Mesodermal cell (in vitro differentiated cells): ENCODE results near the gene PCDH1.

Experiments used
- H3K27ac ChIP-seq: 2 replicates; pipeline ENCODE4 v1.7.0; 2013; ENCODE audit warnings: mild to moderate bottlenecking, low read depth, low read length, moderate library complexity; ENCODE audit not compliant: severe bottlenecking
- H3K36me3 ChIP-seq: 2 replicates; pipeline ENCODE4 v1.7.1; 2013; ENCODE audit warnings: mild to moderate bottlenecking, low read length, moderate library complexity; ENCODE audit not compliant: control insufficient read depth, insufficient read depth
- H3K4me1 ChIP-seq: one replicate; pipeline ENCODE4 v1.7.1; 2013; ENCODE audit warnings: mild to moderate bottlenecking, low read length; ENCODE audit not compliant: insufficient read depth, control insufficient read depth, poor library complexity, severe bottlenecking
- H3K4me3 ChIP-seq: 2 replicates; pipeline ENCODE4 v1.7.0; 2013; ENCODE audit warnings: low read length, control low read depth, mild to moderate bottlenecking; ENCODE audit not compliant: insufficient read depth, poor library complexity, severe bottlenecking; ENCODE audit errors: extremely low read depth
- H3K9me3 ChIP-seq: 2 replicates; pipeline ENCODE4 v1.7.1; 2013; ENCODE audit warnings: mild to moderate bottlenecking, low read length, moderate library complexity; ENCODE audit not compliant: control insufficient read depth
- WGBS, 2 experiments: methylation state at CpG; one replicate each; pipeline ENCODE4 v1.1.5; 2013; ENCODE audit warnings: missing lambda C conversion rate in 2 of 2; ENCODE audit not compliant: insufficient coverage in 2 of 2; 5-methylcytosine and 5-hydroxymethylcytosine counted together

Gene PCDH1

DNA sequence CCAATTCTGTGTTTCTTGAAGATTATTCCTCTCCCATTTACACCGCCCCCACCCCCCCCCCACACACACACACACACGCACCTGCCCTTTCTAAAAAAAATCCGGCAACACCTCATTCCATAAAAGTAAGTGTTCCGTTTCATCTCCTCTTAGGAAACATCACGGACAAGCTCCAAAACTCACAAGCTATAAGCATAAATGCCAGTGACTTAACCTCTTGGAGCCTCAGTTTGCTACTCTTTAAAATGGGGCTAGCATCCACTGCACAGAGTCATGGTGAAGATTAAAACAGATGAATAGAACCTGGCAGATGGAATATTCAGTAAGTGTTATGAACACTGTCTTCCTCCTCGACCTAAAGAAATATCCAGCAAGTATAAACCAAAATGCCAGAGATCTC lies 70.5 kb downstream of the PCDH1 start:
- Histone ChIP-seq H3K27ac (no peak overlapping the region), H3K4me3 (no peak overlapping the region), H3K36me3 (no peaks in the 10 kb centered on the region), H3K9me3 (no peaks in the 10 kb centered on the region), H3K4me1 (peaks cover 4% of the 10 kb centered on the region)
- WGBS, 2 experiments: 83 to 84% methylated on average over 3 to 4 of the region's 6 CpGs

DNA sequence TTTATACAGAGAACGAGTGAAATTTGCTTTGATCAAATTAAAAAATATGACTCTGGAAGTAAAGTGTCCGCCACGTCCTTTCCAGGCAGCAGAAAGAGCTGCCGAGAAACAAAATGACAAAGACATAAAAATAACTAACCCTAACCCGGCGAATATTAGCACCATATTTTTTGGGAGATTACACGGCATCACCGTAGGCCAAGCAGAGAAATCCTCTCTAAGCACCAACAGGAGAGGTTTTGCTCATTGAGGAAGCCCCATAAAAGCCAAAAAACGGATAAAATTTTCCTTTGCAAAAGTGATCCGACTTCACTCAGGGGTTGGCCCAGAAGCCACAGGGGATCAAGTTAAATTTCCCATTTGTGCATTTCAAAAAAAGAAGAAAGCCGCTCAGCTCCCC lies 70.9 kb downstream of the PCDH1 start:
- H3K27ac ChIP-seq: no peak overlapping the region
- no peak overlapping the region for H3K4me3 ChIP-seq
- 78 to 83% methylated on average over 6 to 7 of the region's 11 CpGs for WGBS, 2 experiments
- H3K36me3 ChIP-seq: no peaks in the 10 kb centered on the region
- peaks cover 4% of the 10 kb centered on the region for H3K4me1 ChIP-seq
- H3K9me3 ChIP-seq: no peaks in the 10 kb centered on the region

DNA sequence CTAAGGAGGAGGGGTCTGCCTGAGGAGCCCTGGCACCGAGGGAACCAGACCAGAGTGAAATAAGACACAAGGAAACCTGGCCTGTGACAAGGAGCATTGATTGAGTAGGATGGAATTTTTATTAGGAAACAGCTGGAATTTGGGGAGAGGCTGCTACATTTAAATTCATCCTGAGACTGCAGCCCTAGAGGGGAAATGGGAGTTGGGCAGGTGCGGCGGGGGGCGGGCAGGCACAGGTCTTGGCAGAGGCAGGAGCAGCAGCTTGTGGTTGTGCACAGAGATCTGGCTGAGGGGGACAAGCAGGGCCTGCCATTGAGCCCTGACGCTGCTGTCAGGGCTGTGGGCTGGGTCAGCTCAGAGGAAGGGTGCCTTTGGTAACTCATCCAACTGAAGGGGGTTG lies 71.6 kb downstream of the PCDH1 start:
- Histone ChIP-seq H3K27ac (no peak overlapping the region), H3K4me3 (no peak overlapping the region), H3K36me3 (no peaks in the 10 kb centered on the region), H3K4me1 (peaks cover 4% of the 10 kb centered on the region), H3K9me3 (no peaks in the 10 kb centered on the region)
- 44 to 62% methylated on average over 5 of the region's 5 CpGs for WGBS, 2 experiments

DNA sequence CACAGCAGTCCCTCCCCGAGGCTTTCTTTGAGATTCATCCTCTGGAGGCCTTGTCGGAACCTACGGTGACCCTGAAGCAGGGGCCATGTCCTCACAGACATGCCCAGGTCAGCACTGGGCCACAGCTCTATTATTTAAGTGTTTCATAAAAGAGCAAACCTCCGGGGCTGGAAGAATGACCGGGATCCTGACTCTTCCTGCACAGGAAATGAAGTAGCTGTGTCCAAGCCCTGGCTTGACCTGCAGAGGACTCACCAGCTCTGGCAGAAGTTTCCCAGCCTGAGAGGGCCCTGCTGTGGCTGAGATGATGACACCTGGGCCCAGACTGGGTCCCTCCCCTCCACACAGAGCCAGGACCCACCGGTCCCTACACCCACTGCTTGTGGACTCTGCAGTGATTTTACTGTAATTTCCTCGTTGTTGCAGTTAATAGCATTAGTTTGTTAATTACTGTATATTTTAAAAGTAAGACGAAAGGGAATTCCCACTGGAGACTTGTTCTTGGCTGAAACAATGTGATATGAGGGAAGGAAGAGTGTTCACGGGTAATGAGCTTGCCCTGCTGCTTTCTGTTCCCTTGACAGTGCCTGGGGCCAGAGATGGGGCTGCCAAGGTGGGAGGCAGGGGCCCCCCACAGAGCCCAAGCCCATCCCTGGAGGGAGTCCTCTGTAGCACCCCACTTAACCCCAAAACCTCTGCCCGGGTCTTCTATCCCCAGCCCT lies 72.2 kb downstream of the PCDH1 start:
- no peak overlapping the region for H3K4me3 ChIP-seq
- WGBS, 2 experiments: 64 to 78% methylated on average over 5 to 8 of the region's 10 CpGs
- no peaks in the 10 kb centered on the region for H3K9me3 ChIP-seq
- H3K27ac ChIP-seq: no peak overlapping the region
- peaks cover 4% of the 10 kb centered on the region for H3K4me1 ChIP-seq
- H3K36me3 ChIP-seq: no peaks in the 10 kb centered on the region

DNA sequence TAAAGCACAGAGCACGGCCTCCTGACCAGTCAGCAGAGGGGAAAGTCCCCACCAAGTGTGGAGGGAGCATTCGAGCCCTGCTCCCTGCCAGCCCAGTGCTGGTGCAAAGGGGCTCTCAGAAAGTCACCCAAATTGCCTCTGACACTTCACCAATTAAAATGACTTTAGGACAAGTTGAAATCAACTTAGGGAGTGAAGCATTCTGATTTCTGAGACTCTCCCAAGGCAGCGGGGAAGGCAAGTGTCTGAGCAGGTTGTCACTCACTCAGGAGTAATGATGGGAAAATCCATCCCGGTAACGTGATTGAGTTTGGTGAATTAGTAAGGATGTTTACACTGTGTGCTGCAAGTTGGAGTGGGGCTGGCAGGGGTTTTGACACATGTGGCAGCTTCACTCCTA lies 73.7 kb downstream of the PCDH1 start:
- Histone ChIP-seq H3K4me3 (no peak overlapping the region), H3K27ac (no peak overlapping the region), H3K9me3 (no peaks in the 10 kb centered on the region), H3K4me1 (peaks cover 4% of the 10 kb centered on the region), H3K36me3 (no peaks in the 10 kb centered on the region)
- 60 to 69% methylated on average over 4 to 5 of the region's 5 CpGs for WGBS, 2 experiments
